ENCODE measurements around the gene TMEM169. TPM values are rescaled to one million over a fixed set of nuclear protein-coding genes. Genes with fewer than 3 reads are reported as not detected.

The TMEM169 gene
- total RNA-seq, 1 donor from 2014 or later, result 2.3 TPM

DNA sequence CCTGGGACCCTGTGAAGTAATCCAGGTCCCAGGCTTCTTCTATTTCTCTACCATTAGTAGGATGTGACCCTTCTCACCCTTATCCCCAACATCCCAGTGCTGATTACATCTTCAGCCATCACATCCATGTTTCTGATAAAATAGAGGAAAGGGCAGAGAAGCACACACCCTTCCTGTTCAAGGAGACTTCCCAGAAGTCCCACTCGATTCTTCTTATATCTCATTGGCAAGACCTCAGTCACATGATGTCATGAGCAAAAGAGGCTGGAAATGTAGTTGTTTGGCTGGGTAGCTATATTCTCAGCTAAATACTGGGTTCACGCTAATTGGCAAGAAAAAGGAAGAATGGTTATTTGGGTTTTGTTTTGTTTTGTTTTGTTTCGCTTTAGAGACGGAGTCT lies 19.4 kb downstream of the TMEM169 start:
- intact Hi-C loops (cut with micrococcal nuclease), result no loop called here

DNA sequence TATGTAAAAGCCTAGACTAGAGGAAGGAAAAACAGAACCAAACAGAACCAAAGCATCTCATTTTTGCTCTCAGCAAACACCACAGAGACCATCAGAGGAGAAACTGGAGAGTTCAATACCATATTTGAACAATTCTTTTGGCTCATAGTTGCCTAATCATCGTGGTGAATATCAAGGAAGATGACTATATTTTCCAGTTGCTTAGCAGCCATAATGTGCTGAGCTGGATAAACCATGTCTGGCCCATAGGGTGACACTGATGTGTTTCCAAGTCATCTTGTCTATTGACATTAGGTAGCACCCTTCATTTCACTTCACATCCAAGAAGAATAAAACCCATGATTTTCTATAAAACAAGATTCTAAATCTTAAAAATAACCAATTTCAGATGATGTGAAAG lies 21.5 kb downstream of the TMEM169 start:
- intact Hi-C loops (cut with micrococcal nuclease), result no loop called here

- intact Hi-C loops (cut with micrococcal nuclease), result no loop called here
Measured at GRCh38 chr2:216104691-216105090, 23.0 kb downstream of the TMEM169 start.

- intact Hi-C loops (cut with micrococcal nuclease), result no loop called here
Measured at GRCh38 chr2:216107320-216107719, 25.6 kb downstream of the TMEM169 start.

- intact Hi-C loops (cut with micrococcal nuclease), result no loop called here
Measured at GRCh38 chr2:216107760-216108159, 26.0 kb downstream of the TMEM169 start.

GRCh38 chr2:216108310-216108966 lies 26.7 kb downstream of the TMEM169 start:
- intact Hi-C loops (cut with micrococcal nuclease), result no loop called here

GRCh38 chr2:216108967-216109921 lies 27.5 kb downstream of the TMEM169 start, which contains the start of gene XRCC5:
Gene XRCC5 (plus strand): TSS chr2:216109348. CDS start chr2:216109437, 89 bp downstream.
- intact Hi-C loops (cut with micrococcal nuclease), result loop anchor here (1.0 kb wide), 3 partner anchors 28 to 303 kb away; partner anchors contain the start of genes PECR, SMARCAL1 and TMEM169

DNA sequence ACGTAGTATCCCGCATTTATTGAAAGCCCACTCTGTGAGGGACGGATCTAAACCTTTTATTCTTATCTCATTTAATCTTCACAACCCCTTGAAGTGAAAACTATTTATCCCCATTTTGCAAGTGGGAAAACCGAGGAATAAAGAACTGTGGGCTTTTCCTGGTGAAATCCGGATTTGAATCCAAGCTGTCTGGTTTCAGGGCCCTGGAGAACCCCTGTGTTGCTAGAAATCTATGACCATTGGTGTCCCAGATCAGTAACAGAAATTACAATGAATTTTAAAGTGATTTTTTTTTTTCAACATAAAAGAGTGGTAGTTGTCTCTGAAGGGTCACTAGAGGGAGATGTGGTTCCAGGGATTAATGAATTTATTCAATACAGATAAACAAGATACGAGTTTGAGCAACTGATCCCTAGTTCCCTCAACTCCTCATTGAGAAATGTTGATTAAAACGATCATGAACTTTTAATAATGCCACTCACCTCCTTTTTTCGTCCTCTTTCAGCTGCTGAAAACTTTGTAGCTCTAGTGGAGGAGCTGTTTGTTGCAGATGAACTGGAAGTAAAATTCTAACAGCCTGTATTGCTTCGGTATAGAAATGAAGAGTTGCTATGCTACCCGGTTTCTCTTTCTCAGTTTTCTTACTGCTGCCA lies 28.4 kb downstream of the TMEM169 start:
- intact Hi-C loops (cut with micrococcal nuclease), result loop anchor here (1.0 to 10.0 kb wide), 6 partner anchors 29 to 1305 kb away; partner anchors contain the start of genes BARD1, PECR, RPL37A and SMARCAL1

- intact Hi-C loops (cut with micrococcal nuclease), result loop anchor here (2.0 to 10.0 kb wide), 3 partner anchors 93 to 1306 kb away; partner anchors contain the start of genes BARD1 and RPL37A
Measured at GRCh38 chr2:216110620-216111019, 28.9 kb downstream of the TMEM169 start.

- intact Hi-C loops (cut with micrococcal nuclease), result loop anchor here (2.0 to 10.0 kb wide), 3 partner anchors 94 to 1306 kb away; partner anchors contain the start of genes BARD1 and RPL37A
Measured at GRCh38 chr2:216111122-216111521, 29.4 kb downstream of the TMEM169 start.

DNA sequence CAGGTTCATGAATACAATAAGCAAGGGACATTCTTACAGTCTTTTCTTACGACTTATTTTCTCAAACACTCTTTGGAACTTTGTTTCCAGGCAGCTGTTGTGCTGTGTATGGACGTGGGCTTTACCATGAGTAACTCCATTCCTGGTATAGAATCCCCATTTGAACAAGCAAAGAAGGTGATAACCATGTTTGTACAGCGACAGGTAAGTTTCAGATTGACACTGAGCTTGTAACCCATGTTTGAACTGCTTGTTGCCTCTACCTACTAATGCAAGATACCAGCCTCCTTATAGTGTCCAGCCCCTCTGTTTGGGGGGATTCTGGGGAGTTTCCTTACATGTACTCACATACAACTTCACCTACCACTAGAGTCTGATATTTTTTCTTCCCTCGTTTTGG lies 31.2 kb downstream of the TMEM169 start:
- intact Hi-C loops (cut with micrococcal nuclease), result loop anchor here (5.0 to 10.0 kb wide), 2 partner anchors 96 to 1308 kb away; partner anchors contain the start of gene BARD1

- intact Hi-C loops (cut with micrococcal nuclease), result loop anchor here (5.0 to 10.0 kb wide), 2 partner anchors 96 to 1309 kb away; partner anchors contain the start of gene BARD1
Measured at GRCh38 chr2:216113572-216113971, 31.9 kb downstream of the TMEM169 start.

DNA sequence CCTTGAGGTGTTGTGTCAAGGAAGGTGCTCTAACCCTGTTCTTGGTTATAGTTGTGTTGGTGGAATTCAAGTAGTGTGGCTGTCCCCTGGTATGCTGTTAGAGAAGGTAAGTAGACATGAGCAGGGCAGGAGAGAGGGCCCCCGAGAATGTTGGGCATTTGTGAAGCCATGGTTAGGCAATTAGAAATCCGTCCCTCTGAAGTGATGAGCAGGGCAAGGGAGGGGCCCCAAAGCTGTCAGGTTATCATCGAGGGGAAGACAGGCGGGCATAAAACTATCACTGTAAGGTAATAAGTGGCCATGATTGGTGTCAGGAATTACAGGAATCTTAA lies 32.6 kb downstream of the TMEM169 start:
- intact Hi-C loops (cut with micrococcal nuclease), result loop anchor here (1.0 to 10.0 kb wide), 5 partner anchors 56 to 1310 kb away; partner anchors contain the start of genes BARD1 and SMARCAL1

DNA sequence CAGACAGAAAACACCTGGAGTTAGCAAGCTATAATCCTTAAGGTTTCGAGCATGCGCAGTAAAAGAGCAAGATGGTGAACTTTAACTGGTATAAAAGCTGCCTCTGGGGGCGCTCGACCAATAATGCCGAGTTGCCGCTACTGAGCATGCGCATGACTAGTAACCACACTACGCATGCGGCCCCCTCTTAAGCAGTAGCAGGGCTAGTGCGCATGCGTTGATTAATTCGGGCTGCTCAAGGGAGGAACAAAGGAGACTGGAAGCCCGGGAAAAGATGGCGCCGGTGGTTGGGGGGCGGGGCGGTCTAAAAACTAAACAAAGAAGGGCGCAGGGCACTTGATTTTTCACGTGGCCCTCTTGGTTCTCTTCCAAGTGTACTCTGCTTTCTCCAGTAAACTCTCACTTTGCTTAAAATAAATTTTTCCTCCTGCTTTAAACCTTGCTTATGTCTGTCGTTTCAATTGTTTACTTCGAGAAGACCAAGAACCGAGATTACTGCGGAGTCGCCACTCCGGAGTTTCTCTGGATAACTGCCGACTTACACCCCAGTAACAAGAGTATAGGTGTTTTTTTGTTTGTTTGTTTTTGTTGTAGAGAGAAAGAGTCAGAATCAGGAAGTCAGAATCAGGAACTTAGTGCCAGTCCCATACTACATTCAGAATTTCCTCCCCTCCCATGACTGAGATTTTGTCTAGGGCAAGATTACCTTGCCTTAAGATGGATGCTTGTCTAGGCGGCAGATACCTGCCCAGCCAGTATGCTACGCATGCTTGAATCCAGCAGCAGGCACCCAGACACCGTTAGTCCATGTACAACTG lies 33.2 kb downstream of the TMEM169 start:
- intact Hi-C loops (cut with micrococcal nuclease), result loop anchor here (1.0 to 10.0 kb wide), 5 partner anchors 56 to 1310 kb away; partner anchors contain the start of genes BARD1 and SMARCAL1

- intact Hi-C loops (cut with micrococcal nuclease), result loop anchor here (10.0 kb wide), 1 partner anchor 1312 kb away; the partner anchor contains the start of gene BARD1
Measured at GRCh38 chr2:216116418-216116817, 34.7 kb downstream of the TMEM169 start.

GRCh38 chr2:216117561-216118340 lies 36.0 kb downstream of the TMEM169 start:
- intact Hi-C loops (cut with micrococcal nuclease), result loop anchor here (10.0 kb wide), 1 partner anchor 1313 kb away; the partner anchor contains the start of gene BARD1

DNA sequence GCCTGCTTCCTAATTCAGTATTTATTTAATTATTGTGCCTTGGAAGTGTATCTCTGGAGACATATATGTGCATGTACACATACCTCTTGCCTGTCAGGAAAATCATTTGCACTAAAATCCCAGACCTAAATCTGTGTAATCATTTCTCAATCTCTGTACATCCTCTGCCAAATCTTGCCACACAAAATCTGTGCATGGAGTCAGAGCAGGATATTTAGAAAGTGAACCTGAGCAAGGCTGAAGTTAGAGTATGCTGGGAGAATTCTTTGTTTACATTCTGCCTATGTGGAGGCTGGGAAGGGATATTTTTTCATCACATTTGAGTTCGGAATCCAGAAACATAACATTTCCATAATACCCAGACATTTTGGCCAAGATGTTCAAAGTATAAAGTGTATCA lies 36.8 kb downstream of the TMEM169 start:
- intact Hi-C loops (cut with micrococcal nuclease), result loop anchor here (10.0 kb wide), 1 partner anchor 1314 kb away; the partner anchor contains the start of gene BARD1

DNA sequence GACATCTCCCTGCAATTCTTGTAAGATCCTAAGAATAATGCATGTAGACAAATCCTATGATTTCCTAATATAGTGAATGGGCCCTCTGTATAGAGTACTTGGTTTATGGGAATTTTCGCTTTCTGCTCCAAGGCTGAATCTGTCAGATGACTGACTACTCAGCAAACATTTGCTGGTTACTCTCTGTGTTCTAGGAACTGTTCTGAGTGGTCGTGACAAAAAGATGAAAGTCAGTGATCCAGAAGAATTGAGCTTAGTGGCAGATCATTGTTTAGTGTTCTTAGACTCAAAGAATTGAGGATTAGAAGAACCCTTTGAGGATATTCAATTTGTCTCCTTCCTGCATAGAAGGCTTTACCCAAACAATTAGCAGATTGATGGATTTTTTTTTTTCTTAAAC lies 37.4 kb downstream of the TMEM169 start:
- intact Hi-C loops (cut with micrococcal nuclease), result loop anchor here (10.0 kb wide), 1 partner anchor 1314 kb away; the partner anchor contains the start of gene BARD1

DNA sequence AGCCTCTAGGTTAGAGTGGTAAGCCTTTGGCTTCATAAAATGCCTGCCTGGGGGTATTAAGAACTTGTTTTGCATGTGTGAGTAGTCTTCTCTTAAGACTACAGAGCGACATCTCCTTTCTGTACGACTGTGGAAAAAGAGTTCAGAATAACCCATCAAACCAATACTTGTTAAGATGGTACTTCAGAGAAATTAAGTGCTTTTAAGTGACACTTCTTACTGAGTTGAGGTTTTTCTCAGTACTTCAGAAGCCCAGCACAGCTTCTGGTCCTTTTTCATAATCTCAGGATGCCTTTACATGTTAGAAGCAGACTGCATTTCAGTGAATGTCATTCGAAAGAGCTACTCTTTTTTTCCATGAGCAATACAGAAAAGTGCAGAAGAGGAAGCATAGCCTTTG lies 38.3 kb downstream of the TMEM169 start:
- intact Hi-C loops (cut with micrococcal nuclease), result loop anchor here (5.0 to 10.0 kb wide), 2 partner anchors 38 to 1315 kb away; partner anchors contain the start of genes BARD1, PECR and TMEM169

Data from T-helper 2 cell treated with Interferon-gamma antibody and Interleukin-4, amounts not matched to agents 100 ng/mL and 5 ng/mL, for 36 hours (primary cell).